HG03066 (cell line): ENCODE measurements around the gene ALK.

Experiments
- ATAC-seq: cut with Tn5 transposase; IDR thresholded peaks from one replicate; pipeline ENCODE4 v1.9.1; 2021; ENCODE audit warnings: low read depth; ENCODE audit not compliant: unreplicated experiment

The ALK gene

DNA sequence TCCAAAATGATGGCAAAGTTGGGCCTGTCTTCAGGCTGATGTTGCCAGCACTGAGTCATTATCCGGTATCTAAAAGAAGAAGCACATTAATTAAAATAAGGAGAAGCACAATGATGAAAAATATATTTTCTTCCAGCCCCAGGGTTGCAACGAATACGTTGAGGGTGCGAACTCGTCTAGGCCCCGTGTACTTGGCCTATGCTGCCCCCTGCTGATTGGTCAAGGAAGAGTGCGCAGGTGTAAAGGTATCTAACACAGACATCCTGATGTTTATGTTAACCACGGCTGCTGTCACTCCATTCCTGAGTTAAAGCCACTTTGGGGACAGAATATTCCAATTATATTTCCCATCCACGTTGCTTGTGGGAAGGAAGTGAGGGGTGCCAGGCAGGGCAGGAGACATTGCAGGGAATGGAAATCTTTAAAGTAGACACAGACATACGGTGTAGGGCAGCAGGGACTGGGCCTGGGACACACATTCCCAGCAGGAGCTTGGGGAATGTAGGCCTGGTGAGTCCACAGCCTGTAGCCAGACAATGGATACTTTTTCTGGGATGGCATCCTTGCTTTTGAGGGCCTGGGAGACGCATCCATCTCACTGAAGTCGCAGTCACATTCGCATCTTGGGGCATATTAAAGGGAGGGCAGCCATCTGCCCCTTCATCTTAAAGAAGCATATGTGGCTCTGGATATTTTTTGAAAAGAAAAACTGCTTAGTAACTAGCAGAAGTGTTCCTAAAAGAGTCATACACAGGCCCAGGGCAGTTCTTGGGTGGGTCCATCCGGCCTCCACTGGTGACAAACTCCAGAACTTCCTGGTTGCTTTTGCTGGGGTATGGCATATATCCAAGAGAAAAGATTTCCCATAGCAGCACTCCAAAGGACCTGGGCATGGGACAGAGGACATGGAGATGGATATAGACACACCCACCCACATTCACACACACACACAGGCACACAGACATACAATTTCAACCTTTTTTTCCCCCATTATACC, 724.3 kb downstream of the ALK start:
- no peak for ATAC-seq

DNA sequence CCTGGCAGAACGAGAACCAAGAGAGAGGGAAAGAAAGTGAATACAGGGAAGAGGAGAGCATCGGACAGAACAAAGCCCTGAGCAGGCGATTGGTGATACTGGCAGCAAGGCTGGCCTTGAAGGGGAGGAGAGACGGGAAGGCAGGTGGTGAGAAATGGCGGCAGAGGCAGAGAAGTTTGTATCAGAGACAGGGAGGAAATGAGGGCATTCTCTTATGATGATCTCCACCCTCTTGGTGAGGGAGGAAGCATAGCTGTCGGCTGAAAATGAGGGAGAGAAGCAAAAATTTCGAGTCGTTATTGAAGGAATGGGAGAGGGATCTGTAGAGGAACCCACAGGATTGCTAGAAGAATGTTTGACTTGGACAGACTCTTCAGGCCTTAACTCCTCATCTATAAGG, 725.6 kb downstream of the ALK start:
- no peak for ATAC-seq

DNA sequence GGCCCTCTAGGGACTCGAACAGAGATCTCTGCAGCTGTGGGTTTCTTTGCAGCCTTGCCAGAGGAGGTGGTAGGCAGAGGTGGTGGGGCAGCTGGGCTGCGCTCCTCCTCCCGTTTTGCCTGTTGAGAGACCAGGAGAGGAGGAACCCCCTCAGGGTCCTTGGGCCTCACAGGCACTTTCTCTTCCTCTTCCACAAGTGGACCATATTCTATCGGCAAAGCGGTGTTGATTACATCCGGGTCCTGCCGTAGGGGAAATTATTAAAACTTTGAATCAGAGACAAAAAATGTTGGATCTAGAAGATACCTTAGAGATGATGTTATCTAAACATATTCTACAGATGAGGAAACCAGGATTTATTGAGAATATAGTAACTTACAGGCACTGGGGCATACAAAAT, 727.7 kb downstream of the ALK start:
- no peak for ATAC-seq

DNA sequence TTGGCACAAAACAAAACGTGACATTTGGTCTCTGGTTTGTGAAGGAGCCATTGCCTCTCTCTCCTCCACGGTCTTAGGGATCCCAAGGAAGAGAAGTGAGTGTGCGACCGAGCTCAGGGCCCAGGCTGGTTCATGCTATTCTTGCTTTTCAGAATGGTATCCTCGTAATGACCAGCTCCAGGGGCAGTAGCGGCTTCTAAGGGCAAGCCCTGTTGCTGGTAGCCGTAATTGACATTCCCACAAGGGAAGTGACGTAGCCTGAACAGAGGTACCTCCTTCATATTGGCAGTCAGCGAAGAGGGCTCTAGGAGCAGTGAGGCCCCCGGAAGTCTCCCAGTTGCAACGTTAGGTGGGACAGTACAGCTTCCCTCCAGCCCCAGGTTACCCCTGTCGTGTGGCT, 728.3 kb downstream of the ALK start:
- no peak for ATAC-seq

DNA sequence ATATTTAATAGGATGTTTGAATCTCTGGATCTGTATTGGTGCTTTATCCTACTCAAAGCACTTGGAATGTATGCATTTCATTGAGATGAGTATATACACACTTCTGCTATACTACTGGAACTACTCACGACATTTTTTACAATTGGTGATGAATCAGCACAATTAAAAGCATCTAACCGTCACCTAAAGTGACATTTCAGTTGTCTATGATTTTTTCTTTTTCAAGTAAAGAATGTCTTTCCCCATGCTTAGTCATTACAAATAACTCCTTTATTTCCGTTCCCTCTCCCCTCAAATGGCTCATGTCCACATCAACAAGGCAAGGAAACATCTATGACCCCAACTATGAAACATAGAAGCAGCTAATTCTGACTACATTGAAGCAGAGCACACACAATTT, 728.9 kb downstream of the ALK start:
- ATAC-seq, result no peak

DNA sequence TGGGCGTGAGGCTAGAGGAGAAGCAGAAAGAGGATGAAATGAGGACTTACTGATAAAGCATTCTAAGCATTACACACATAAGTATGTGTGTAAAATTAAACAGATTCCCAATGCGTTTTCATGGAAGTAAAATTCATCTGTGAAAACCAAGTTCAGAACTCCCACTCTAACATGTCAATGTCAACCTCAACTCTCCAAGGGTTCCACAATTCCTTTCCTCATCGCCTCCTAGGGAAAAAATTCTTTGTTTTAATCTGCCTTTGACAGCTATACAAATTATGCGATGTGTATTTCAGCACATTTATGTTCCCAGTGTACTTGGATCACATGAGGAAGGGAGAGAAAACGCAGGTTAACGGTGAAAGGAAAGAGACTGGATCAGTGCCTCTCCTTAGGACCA, 729.6 kb downstream of the ALK start:
- ATAC-seq, result no peak

DNA sequence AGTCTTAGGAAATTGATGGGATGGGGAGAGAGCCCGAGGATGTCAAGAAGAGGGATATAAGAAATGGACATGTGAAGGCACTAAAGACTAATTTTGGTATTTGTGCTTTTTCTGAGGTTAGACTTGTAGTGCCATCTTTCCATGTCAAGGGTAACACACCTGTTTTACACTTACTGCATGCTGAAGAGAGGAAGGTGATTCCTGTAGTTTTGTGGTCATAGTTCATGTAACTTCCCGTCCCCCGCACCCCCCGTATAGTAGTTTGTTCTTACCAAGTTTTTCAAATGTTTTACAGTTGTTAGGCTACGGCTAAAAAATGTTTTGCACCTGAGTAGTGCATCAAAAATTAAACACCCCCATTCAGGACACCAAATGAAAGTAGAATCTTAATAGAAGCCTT, 732.3 kb downstream of the ALK start:
- ATAC-seq, result no peak

DNA sequence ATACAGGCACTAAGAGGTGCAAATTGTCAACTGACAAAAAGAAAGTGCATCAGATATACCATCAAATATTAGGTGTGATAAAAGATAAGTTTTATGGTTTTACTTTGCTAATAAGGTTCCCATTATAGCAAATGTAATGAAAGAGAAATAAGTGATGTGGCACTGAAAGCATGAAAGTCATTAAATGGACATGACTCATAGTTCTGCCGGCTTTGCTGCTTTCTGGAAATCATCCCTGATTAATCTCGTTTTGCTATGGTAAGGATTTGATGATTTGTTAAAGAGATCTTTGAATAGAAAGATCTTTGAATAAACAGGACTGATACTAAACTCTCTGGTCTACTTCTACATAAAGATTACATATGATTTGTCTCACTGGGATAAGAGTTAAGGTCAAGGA, 733.5 kb downstream of the ALK start:
- no peak for ATAC-seq

DNA sequence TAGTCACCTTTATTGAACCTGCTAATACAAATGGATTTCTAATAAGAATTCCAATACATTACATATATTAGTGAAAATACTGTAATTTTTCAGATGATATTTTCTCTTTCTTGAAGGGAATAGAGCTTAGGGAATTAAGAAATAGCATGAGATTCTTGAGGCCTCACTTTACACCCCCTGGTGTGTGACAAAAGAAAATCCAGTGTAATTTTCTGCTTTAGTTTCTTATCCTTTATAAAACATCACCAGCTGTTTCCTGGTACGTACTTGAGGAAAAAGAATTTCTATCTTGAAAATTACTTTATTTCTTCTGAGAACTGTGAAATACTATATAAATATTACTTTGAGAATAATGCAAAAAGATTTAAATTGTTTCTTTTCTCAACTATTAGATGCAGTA, 734.6 kb downstream of the ALK start:
- ATAC-seq, result no peak

DNA sequence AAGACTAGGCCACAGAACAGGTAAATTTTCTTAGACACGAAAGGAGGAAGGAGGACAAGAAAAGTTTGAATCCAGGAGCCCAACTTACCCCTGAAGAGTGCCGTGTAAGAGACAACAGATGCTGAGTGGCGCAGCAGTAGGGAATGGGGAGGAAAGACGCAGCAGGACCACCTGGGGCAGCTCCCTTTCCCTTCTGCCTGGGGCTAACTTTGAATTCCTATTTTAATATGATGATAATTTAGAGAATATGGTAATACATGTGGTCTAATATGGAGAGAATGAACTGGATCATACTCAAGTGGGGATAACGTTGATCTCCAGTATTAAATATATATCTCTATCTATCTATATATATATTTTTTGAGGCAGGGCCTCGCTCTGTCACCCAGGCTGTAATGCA, 736.9 kb downstream of the ALK start:
- ATAC-seq, result no peak

DNA sequence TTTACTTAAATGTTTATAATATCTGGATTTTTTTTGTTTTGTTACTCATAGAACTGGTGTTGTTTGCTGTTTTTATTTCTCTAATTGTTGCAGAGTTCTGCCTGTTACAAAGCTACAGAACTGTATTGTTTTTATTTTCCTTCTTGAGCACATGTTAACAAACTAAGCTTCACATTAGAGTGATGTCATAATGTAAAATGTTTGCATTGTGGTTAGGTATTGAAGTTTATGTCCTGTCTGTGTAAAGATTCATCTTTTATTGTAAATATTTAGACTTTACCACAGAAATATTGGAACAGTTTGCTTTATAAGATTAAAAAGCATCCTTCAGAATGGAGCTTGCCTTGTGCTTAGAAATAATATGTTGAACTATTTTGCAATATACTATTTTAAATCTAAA, 738.5 kb downstream of the ALK start:
- no peak for ATAC-seq

DNA sequence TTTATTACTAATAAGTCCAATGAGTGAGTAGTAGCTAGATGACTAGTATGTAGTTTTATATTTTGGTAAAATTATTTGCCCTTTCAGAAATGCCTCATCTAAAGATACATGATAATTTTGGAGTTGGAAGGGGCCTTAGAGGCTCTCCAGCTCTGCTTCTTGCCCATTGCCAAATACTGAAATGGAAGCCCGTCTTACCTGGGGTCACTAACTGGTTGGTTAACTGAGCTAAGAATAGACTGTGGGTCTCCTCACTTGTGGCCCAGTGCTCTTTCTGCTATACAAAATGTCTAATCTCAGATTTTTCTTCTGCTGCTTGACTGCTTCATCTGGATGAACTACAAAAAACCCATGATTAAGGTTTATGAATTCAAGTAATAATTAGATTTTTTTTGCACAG, 739.1 kb downstream of the ALK start:
- no peak for ATAC-seq

DNA sequence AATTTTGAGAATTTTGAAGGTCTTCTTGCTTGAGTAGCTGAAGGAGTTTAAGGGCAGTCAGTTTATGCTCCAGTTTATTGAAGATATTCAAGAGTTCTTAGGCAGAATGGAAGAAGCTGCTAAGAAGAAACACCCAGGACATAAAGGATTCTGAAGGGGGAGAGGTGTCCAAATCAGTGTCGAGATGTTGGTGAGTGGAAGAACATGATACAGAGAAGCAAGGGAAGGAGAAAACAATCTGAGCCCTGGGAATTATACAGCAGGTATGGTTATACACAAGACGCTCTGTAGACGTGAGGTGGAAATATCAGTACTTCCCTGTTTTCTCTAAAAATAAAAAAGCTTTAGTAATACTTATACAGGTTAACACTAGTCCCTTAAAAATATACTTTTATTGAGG, 746.0 kb downstream of the ALK start:
- no peak for ATAC-seq

DNA sequence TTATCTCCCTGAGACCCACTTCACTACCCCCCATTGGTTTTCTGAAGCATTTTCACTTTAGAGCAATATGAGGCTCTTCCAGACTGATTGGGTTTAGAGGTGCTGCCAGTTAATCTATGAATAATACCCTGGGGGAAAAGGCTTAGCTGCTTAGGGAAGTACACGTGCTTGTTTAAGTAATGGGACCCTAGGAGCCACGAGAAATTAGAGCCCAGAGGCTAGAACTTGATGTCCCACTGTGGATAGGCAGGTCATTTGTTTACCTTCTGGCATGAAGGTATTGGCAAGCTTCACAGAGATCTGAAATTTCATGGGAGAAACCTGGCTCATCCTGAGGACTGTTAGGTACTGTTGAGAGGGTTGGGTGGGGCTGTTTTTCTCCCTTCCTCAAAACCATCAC, 746.4 kb downstream of the ALK start:
- no peak for ATAC-seq

DNA sequence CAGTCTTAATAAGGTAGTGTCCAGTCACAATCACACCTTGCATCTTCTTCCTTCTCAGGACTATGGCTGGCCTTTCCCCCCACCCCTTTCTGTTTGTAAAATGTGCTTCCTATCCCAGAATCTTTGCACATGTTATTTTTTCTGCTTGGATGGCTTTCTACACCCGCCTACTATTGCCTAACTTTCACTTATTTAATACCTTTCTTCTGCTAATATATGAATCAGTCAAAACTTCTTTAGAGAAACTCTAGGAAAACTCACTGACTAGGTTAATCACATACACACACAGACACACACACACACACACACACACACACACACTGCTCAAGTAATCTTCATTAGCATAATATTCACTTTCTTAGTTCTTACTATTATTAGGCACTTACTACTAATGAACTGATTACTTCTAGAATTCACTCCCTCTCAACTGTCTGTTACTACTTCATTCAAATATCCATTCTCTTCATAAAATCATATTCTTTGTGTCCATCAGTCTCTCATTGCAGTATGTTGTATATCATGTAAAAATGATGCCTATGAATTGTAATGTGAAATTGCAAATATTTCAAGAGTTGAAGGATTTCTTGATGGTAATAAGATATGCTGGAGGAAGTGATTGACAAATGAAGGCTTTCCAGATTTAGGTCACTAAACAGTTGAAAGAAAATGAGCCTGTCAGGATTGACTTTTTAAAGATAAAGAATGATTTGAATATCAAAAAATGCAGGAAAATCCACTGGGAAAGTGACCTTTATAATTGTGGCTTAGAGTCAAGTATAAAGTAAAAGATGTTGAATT, 754.9 kb downstream of the ALK start:
- no peak for ATAC-seq

DNA sequence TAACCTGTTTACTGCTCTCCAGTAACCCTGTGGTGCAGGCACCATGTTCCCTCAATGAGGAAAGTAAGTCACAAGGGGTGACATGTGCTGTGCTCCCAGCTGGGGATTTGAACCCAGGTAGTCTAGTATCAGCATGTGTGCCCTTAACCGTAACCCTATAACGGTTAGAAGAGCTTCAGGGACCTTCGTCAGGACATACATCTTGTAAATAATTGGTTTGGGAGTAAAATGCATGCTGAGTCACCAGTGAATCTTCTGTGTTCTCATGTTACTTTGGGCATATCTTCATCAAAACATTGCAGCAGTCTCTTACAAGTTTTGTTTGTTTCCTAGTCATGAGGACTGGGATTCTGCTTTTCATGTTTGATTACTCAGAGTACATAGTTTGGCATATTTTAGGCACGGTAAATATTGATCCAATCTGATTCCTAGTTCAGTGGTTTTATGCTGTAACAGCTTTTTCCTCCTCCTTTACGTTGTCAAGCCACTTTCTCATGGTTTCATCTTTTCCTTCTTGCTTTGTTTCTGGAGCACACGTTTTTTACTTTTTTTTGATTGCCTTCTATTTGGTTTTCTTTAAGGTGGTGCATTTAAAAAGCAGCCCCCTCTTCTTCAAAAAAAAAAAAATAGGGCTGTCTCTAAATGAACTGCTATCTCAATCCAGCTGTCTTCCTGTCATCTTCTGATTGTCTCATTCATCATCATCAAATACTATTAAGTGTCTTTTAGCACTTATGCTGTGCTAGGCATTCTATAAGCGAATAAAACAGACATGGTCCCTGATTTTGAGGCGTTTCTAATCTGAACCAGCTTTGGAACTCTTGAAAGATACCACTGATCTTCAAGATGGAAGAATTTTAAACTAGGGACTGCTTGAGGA, 755.8 kb downstream of the ALK start:
- ATAC-seq, result no peak

DNA sequence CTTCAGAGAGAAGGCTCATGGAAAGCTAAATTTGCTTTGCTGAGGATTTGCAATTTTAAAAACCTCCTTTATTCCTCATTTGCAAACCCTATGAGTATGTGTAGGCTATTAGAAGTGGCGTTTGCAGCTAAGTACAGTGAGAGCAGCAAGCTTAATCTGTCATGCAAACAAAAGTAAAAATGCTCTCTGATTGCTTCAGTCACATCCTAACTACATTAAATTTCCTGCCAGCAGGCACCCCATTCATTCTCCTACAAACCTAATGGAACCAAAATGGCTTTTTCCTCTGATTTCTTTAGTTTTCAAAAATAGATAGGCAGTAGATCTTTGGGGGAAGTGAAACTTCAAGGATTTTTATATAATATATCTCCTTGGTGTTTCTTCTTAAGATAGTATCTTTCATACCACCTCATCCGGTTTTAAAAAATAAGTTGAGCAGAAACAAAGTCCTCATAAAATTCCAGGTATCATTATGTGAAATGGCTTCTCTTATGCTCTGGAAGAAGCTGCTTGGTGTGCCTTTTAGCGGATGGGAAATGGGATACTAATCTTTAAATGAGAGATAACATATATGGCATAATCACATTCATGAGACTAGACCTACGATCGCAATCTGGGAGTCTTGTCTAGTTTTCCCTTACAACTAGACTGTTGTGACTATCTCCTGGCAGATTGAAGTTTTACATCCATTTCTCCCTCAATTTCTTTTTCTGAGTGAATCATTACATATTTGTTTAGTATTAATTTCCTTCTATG, 757.1 kb downstream of the ALK start:
- ATAC-seq, result no peak

DNA sequence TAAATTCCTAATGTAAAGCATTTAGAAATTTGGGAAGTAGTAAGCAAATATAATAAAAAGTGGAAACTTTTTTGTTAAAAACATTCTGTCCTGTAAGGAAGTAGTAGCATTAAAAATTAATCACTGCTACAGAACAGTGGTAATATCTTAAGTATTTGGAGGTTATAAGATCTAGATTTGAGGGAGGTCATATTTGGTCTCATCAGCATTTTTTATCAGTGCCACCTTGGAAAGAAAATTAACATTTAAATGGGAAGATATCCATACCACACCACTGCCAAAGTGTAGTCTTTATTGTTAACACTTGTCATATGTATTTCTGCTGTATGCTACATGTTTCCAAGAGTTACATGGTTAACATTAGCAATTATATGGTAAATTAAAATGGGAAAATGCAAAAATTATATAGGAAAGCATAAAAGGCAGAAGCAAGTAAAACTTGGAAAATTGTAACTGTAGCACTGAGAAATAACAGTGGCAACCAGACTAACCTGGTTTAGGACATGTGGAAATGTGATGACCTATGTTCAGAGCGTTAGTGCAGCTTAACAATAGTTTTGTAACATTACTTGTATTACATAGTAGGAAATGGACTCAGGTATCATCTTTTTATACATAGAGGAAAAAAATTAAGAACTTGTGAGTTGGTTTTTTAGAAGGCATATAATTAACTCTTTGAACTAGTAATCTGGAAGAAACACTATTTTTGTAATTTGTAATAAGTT, 759.0 kb downstream of the ALK start:
- no peak for ATAC-seq

DNA sequence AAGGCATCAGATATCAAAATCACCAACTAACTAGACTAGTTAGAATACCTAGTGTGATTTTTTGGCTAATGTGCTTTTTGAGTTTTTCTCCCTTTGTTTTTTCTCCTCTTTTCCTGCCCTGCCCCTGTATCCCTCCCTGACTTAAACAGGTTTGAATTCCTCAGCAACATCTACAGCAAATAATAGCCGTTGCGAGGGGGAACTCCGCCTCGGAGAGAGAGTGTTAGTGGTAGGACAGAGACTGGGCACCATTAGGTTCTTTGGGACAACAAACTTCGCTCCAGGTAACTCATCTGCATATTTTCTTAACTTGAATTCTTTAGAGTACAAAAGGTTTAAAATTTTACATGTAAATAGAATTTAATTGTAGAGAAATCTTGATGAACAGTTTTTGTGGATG, 761.2 kb downstream of the ALK start:
- no peak for ATAC-seq
